Ishikawa (cell line): ENCODE measurements around the gene EXOC4.

Source experiments
- CEBPB ChIP-seq: IDR thresholded peaks from 2 replicates; pipeline ENCODE4 v1.6.1; 2012
- CREB1 ChIP-seq: IDR thresholded peaks from 2 replicates; pipeline ENCODE4 v1.6.1; 2012; ENCODE audit warnings: low read depth
- EGR1 ChIP-seq: IDR thresholded peaks from 2 replicates; pipeline ENCODE4 v1.6.1; 2012
- EP300 ChIP-seq: IDR thresholded peaks from 2 replicates; pipeline ENCODE4 v1.6.1; 2012; ENCODE audit warnings: borderline replicate concordance
- FOXM1 ChIP-seq: IDR thresholded peaks from 2 replicates; pipeline ENCODE4 v1.6.1; 2012; ENCODE audit warnings: low read depth, borderline replicate concordance
- NFIC ChIP-seq: IDR thresholded peaks from 2 replicates; pipeline ENCODE4 v1.6.1; 2012
- RAD21 ChIP-seq: IDR thresholded peaks from 2 replicates; pipeline ENCODE4 v1.6.1; 2012; ENCODE audit warnings: low read depth
- TAF1 ChIP-seq: IDR thresholded peaks from 2 replicates; pipeline ENCODE4 v1.6.1; 2012; ENCODE audit warnings: low read depth, mild to moderate bottlenecking
- TCF12 ChIP-seq: IDR thresholded peaks from 2 replicates; pipeline ENCODE4 v1.6.1; 2012; ENCODE audit warnings: low read depth
- TEAD4 ChIP-seq: IDR thresholded peaks from 2 replicates; pipeline ENCODE4 v1.6.1; 2012
- YY1 ChIP-seq: IDR thresholded peaks from 2 replicates; pipeline ENCODE4 v1.6.1; 2012; ENCODE audit warnings: low read depth
- ZBTB7A ChIP-seq: IDR thresholded peaks from 2 replicates; pipeline ENCODE4 v1.6.1; 2012; ENCODE audit warnings: low read depth
- TF ChIP-seq, protein P1 (sequence below): IDR thresholded peaks from 2 replicates; pipeline ENCODE4 v1.6.1; 2012
- TF ChIP-seq, protein P2 (sequence below): IDR thresholded peaks from 2 replicates; pipeline ENCODE4 v1.6.1; 2012
- TF ChIP-seq, protein P3 (sequence below): IDR thresholded peaks from 2 replicates; pipeline ENCODE4 v1.6.1; 2012; ENCODE audit warnings: low read depth, mild to moderate bottlenecking

EXOC4 gene

DNA sequence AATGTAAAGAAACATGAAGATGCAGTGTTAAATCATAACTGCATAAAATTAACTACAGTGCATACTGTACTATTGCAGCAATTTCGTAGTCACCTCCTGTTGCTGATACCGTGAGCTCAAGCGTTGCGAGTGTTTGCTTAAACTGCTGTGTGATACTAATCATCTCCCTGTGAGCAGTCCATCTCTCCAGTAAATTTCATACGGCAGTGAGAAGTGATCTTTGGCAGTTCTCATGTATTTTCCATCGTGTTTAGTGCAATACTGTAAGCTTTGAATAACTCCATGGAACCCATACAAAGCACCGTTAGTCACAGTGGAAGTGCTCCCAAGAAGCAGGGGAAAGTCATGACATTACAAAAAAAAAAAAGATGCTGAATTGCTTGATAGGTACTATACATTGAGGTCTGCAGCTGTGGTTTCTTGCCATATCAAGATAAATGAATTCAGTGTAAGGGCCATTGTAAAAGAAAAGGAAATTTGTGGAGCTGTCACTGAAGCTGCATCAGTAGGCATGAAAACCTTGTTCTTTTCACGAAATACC lies 360.4 kb downstream of the EXOC4 start:
- no peak for TF ChIP-seq ZBTB7A
- TF ChIP-seq RAD21 = no peak
- no peak for TF ChIP-seq CEBPB
- TF ChIP-seq, protein P1, sequence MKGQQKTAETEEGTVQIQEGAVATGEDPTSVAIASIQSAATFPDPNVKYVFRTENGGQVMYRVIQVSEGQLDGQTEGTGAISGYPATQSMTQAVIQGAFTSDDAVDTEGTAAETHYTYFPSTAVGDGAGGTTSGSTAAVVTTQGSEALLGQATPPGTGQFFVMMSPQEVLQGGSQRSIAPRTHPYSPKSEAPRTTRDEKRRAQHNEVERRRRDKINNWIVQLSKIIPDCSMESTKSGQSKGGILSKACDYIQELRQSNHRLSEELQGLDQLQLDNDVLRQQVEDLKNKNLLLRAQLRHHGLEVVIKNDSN = no peak
- TF ChIP-seq TCF12 = no peak
- TF ChIP-seq, protein P2, sequence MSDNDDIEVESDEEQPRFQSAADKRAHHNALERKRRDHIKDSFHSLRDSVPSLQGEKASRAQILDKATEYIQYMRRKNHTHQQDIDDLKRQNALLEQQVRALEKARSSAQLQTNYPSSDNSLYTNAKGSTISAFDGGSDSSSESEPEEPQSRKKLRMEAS = no peak
- no peak for TF ChIP-seq CREB1
- no peak for TF ChIP-seq EP300
- TF ChIP-seq NFIC = no peak
- no peak for TF ChIP-seq EGR1
- no peak for TF ChIP-seq FOXM1

DNA sequence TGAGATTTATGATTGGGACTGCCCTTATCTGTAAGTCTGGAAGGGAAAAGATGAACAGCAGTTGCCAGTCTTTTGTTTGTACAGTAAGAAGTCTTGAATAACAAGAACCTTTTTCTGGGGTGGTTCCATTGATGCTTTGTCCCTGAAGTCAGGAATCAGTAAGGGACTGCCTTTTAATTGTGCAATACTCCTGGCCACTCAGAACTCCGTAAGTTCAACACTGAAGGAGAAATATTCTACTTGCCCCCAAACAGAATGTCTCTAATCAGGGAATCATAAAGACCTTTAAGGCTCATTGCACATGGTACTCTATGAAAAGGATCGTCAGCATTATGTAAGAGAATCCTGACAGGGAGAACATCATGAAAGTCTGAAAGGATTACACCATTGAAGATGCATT lies 361.4 kb downstream of the EXOC4 start:
- TF ChIP-seq, protein P2 = no peak
- no peak for TF ChIP-seq TAF1
- no peak for TF ChIP-seq ZBTB7A
- no peak for TF ChIP-seq TCF12
- TF ChIP-seq EP300 = no peak
- TF ChIP-seq, protein P1 = no peak
- TF ChIP-seq, protein P3, sequence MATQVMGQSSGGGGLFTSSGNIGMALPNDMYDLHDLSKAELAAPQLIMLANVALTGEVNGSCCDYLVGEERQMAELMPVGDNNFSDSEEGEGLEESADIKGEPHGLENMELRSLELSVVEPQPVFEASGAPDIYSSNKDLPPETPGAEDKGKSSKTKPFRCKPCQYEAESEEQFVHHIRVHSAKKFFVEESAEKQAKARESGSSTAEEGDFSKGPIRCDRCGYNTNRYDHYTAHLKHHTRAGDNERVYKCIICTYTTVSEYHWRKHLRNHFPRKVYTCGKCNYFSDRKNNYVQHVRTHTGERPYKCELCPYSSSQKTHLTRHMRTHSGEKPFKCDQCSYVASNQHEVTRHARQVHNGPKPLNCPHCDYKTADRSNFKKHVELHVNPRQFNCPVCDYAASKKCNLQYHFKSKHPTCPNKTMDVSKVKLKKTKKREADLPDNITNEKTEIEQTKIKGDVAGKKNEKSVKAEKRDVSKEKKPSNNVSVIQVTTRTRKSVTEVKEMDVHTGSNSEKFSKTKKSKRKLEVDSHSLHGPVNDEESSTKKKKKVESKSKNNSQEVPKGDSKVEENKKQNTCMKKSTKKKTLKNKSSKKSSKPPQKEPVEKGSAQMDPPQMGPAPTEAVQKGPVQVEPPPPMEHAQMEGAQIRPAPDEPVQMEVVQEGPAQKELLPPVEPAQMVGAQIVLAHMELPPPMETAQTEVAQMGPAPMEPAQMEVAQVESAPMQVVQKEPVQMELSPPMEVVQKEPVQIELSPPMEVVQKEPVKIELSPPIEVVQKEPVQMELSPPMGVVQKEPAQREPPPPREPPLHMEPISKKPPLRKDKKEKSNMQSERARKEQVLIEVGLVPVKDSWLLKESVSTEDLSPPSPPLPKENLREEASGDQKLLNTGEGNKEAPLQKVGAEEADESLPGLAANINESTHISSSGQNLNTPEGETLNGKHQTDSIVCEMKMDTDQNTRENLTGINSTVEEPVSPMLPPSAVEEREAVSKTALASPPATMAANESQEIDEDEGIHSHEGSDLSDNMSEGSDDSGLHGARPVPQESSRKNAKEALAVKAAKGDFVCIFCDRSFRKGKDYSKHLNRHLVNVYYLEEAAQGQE = no peak
- TF ChIP-seq TEAD4 = no peak
- TF ChIP-seq EGR1 = no peak
- TF ChIP-seq RAD21 = no peak
- TF ChIP-seq FOXM1 = no peak

DNA sequence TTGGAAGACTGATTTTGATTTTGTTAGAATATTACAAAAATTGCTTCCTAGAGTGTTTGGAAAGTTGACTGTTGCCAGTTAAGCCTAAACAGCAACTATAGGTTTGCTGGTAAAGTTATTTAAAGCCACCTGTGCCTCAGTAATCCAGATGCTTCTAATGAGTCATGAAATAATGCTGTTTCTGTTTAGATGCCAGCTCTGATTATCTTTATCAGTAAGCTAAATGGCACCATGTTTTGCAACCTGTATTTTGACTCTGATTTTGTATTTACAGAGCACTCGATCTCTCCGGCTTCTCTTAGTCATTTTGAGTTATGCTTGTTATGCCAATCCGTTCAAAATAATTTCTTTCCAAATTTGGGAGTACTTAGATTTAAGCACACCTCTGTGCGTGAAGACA lies 366.1 kb downstream of the EXOC4 start:
- no peak for TF ChIP-seq CEBPB

DNA sequence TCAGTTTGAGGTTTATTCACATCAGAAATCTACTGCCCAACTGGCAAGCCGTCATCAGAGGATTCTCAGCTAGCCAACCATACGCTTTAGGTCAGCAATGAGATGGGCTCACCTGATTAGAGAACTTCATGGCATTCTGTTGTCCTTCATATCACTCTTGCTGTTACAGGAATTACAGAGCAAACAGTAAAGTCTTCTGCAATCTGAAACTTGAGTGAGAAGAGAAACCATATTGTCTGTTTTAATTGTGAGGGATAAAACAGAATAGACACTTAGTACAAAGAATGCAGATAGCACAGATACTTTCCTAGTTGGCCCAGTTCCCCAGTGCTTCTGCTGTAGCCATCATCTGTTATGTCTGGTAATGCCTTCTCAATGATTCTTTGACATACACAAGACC lies 366.6 kb downstream of the EXOC4 start:
- TF ChIP-seq, protein P1 = no peak
- TF ChIP-seq CEBPB (no peak), YY1 (no peak), CREB1 (no peak), RAD21 (no peak), EP300 (no peak), NFIC (no peak), TAF1 (no peak), TCF12 (no peak), EGR1 (no peak), TEAD4 (no peak), ZBTB7A (no peak), FOXM1 (no peak)
- TF ChIP-seq, protein P2 = no peak
- TF ChIP-seq, protein P3 = no peak

DNA sequence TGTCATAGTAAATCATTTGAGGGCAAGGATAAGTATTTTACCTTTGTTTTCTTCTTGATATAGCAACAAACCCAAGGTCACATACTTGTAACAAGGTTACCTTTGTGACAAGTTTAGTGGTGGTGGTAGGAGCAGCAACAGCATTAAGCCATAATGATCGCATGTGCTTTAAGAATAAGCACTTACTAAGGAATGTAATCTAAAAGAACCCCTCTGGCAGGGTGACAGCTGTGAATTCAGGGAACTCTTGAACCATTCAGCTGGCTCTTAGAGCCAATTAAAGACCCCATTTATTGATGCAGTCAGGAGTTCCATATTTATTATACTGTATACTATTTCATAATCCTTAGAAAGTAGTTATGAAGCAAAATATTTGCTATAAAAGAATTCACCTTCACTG lies 370.8 kb downstream of the EXOC4 start:
- no peak for TF ChIP-seq NFIC
- TF ChIP-seq YY1 = no peak
- TF ChIP-seq, protein P3 = no peak
- TF ChIP-seq RAD21 = no peak
- no peak for TF ChIP-seq EGR1
- TF ChIP-seq TAF1 = no peak
- no peak for TF ChIP-seq CEBPB
- no peak for TF ChIP-seq EP300
- no peak for TF ChIP-seq TEAD4
- TF ChIP-seq, protein P2 = no peak
- TF ChIP-seq, protein P1 = no peak
- TF ChIP-seq FOXM1 = no peak
- no peak for TF ChIP-seq TCF12
- TF ChIP-seq CREB1 = no peak
- no peak for TF ChIP-seq ZBTB7A
